NOMO-1 treated with dmso at 0.1 percent for 144 hours (cell line): ENCODE measurements around the gene TEC.

ENCODE experiments used
- DNase-seq: peaks from one replicate; lab custom pipeline; 2025; ENCODE audit not compliant: unreplicated experiment; lab: John Stamatoyannopoulos, UW

Gene TEC

DNA sequence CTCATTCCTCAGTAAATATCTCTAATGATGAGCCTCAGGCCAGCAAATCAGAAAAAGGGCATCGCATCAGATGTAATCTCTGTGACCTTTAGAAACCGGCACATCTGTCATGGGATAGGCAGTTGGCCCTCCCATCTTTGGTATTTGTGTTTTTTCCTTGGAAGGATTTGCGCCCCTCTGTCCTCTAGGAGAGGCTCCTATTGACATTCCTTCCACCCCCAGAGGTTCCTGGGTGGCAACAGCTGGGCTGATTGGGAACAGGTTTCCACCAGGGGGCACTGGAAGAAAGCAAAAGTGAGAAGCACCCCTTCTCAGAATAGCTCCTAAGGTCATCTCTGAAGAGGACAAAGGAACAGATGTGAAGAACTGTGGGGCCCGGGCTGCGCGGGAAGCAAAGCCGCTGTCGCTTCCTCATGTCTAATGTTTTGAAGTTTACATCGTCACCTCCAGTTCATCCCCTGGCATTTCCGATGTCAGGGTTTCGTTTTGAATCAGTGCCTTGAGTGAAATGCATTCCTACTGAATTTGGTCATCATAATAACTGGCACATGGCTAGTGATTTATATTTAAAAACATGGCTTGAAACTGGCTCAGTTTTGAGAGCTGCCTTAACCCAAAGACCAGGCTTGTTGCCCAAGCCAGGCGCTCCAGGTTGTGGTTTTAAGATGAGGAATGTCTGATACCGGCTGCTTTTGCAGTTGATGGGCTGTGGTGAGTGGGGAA is 141.8 kb downstream of the TEC start:
- DNase-seq: peak; percentile 17

DNA sequence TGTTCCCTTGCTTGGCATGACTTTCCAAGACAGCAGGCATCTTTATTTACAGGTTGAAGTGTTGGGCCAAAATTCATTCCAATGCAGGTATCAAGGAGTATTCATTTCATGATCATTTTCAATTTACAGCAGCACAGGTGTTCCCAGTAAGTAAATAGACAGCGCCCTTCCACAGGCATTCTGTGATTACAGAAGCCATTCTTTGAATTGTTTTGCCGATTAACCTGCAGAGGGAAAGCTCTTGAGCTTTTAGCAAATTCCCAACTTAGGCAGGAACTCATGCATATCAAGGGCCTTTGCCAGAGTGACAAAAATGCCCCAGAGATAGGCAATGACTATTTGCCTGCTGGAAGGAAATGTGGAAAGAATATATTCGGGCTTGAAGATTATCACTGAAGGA is 142.4 kb downstream of the TEC start:
- no peak for DNase-seq

DNA sequence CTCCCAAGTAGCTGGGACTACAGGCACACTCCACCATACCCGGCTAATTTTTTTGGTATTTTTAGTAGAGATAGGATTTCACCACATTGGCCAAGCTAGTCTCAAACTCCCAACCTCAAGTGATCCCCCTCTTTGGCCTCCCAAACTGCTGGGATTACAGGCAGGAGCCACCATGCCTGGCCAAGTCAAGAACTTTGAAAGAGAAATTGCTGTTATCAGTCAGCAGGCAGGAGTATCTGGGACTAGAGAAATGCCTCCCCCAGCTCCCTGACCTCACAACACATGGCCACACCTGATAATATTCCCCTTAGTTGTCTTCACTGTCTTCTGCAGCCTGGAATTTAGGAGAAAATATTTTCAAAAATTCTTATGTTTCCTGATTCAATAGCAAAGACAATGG is 143.0 kb downstream of the TEC start:
- DNase-seq: no peak

DNA sequence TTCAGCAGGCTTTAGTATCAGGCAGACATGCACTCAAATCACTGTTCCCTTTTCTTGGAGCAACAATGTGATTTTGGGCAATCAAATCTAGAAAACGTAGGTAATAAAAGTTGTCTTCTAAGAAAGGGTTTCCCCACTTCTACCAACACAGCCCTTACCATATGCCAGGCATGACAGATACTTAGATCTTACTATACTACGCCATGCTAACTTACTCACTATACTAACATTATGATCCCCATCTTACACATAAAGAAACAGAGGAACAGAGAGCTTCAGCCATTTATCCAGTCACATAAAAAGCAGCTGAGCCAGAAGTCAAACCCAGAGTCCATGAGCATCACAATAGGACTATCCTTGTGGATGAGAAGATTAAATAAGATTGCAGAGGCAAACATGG is 144.8 kb downstream of the TEC start:
- DNase-seq: no peak

DNA sequence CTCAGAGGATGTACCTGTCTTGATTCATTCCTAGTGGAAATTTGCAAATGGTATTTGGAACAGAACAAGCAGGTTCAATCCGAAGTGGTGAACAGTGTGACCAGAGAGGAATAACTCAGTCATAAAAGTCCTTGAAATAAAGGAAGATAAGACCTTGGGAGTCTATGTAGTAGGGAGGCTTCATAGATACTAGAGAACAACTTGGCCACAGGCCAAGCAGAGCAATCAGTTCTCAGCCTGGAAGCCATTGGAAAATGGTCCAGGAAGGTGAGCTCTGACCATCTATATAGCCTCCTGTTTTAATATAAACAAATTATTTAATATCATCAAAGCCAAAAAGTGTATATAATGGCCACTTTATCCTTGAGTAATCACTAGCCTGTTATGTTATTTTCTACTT is 146.9 kb downstream of the TEC start:
- DNase-seq: no peak

DNA sequence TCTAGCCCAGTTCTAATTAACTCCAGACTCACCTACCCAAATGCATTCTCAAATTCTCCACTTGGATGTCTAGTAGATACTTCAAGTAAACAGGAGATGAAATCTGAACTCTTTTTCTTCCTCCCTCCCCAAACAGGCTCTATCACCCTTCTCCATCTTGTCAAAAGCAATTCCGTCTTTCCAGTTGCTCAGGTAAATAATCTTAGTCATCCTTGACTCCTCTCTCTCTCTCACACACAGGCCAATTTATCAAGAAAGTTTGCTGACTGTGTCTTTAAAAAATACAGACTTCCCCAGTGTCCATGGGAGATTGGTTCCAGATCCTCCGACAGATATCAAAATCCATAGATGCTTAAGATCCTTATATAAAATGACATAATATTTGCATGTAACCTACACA is 148.5 kb downstream of the TEC start:
- DNase-seq: no peak

DNA sequence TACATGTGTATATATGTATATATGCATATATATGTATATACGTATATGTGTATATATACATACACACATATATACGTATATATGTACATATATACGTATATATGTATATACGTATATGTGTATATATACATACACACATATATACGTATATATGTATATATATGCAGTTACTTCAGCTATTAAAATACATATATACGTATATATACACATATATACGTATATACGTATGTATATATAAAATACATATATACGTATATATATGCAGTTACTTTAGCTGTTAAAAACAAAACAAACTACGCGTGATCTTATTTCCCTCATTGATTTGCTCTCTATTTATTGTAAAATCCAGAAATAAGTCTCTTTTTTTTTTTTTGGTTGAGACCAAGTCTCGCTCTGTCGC is 149.5 kb downstream of the TEC start:
- DNase-seq: no peak

DNA sequence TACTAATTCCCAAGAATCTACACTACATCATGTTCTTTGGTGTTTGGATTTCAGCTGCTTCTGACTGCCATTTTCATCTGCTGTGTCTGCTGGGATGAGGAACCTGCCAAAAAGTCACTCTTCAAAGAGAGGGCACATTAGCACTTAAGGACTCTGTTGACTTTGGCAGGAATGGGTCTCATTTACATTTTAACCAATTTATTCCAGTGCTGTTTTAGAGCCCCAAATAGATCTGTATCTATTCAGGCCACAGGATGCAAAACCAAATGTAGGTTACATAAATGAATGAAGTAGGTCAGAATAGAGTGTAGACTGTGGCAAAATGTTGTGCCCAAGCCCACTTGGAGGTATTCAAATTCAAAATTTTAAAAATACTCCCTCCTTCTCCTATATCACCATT is 150.0 kb downstream of the TEC start:
- no peak for DNase-seq

DNA sequence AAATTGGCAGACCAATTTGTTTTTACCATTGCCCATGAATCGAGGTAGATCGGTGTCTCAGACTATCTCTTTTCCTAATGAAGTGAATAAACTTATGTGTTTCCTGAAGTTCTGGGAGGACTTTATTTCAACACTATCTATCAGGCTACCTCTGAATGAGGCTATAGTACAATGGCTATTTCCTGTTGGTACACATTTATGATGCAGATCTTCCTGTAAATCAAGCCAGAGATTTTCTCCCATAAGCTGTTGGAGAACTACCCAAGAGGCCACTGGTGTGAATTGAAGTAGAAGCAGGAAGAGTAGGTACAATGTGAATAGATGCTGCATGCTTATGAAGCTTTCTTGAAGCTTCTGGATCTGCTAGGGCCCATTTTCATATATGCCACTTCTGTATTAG is 151.6 kb downstream of the TEC start:
- no peak for DNase-seq

DNA sequence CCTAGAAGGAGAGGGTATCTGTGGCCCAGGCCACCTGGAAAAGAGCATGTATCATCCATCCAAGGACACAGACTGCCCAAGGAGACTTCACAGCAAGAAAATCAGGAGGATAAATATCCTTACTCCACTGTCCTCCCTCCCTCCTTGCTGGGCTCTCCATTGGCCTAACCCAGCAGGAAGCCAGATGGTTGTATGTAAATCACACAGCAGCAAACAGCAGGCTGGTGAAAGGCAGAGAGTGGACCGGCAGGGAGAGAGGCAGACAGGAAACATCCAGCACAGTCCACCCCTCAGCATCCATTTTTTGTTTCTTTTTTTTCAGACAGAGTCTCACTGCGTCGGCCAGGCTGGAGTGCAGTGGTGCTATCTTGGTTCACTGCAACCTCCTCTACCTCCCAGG is 153.1 kb downstream of the TEC start:
- DNase-seq: no peak

DNA sequence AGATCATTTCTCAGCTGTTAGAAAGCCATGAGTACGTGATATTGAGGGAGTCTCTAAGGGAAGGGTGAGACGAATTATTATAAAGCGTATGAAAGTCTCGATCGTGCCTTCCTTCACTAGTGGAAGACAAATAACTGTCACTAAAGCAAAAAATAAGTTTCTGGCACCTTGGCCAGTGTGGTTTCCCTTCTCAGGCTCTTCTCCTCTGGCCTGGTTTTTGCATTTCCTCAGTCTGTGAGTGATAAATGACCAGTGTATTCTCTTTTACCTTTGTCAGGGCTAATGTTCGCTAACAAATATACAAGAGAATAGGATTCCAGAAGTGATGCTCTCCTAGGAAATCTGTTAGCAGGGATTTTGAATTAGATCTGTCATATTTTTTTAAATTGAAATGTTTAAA is 155.2 kb downstream of the TEC start:
- no peak for DNase-seq

DNA sequence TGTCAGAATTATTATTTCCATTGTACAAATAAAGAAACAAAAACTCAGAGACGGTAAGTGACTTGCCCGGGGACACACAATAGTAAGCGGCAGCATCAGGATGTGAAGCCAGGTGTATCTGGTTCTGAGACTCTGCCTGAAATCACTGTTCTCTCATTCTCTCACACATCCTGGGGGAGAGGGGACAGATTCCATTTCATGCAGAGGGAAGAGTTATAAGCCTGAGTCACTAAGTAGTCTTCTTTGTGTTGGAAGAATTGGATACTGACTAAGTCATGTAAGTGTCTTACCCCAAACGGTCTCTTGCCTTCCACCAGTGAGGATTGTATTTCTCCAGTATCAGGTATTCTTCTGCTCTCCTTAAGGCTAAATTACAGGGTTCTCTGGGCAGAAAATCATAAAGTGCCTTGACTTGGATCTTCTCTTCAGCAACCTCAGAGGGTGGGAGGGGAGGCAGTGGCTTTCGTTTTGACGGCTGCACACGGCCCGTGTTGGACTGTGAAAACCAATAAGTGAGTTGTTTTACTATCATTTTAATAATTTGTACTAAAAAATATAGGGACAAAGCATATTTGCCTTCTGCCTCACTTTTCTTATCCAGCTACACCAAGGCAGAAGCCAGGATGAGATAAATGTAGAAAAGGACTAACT is 157.5 kb downstream of the TEC start:
- no peak for DNase-seq

DNA sequence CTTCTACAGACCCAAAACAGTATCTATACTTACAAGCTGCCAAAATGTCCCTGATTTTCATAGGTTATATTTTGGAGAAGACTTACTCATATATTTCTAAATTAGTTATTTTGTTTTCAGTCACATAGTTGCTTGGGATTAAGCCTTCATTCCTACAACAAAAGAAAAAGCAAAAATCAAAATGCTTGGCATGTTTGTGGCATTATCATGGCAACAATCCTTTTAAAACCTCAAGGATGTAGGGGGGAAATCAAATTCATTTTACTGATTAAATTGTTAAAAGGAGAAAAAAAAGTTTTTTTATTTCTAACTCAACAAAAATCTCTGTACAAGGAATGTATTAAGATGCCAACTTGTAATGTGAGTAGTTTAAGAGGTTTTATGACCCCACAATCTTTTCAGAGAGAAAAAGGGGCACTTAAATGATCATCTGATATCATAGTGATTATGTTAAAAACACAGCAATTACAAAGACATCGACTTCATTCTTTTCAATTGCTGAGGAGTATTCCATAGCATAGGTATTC is 159.1 kb downstream of the TEC start:
- no peak for DNase-seq

DNA sequence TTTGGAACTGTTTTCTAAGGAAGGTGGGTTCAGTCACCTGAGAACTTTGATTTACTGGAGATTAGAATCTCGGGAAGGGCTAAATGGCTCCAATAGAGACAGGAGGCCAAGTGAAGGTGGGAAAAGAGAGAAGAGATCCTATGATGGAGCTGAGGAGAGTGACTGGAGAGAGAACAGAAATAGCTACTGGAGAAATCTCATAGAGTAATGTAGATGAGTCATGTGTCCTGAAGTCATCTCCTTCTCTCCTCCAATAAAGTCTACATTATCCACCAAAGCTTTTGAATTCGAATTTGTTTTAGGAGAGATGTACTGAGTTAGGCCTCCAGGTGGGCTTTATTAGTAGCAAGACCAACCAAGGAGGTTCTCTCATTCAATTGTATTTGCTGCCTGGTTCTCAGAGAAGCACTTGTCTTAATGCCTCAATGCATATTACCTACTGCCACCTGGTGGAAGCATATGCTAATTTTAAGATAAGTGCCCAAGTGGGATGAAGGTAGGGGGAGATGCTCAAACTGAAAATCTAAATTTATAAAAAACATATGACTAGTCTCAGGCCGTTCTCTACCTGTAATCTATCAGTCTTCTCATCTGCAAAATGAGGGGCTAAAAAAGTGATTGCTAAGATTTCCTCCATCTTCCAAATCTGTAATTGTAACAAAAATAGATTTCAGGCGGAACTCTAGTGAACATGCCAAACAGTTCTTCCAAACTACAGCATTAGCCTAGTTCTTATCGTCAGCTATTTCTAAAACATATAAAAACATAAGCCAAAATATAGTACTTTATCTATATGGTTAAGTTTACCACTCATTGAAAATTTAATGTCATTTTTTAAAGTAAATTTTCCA is 160.0 kb downstream of the TEC start:
- DNase-seq: no peak

DNA sequence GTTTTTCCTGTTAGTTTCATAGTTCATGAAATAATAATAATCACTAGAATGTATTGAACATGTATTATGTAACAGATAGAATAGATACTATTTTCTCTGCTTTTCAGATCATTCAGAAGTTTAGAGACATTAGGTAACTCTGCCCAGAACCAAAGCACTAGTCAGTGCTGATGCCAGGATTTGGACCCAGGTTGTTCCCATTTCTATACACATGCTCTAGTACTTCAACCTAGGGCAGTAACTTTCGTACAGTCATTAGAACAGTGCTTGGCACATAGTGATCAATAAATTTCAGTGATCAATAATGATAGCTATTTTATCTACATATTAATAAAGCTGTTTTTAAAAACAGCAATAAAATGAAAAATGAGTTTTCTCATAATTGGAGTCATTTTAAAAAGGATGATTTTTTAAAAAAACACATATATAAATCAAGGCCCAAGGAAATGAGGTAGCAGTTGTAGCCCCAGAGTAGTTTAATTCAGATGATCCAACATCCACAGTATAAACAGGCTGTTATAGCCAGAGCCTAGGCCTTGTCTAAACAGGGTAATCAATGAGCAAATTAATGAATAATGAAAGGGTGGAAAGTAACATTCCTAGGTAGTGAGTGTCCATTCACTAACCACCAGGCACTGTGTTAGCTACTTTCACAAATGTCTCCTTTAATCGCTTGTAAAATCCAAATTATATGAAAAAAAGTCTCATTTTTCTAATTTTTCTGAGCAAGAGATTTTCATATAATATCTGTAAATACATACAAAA is 161.1 kb downstream of the TEC start:
- DNase-seq: no peak

DNA sequence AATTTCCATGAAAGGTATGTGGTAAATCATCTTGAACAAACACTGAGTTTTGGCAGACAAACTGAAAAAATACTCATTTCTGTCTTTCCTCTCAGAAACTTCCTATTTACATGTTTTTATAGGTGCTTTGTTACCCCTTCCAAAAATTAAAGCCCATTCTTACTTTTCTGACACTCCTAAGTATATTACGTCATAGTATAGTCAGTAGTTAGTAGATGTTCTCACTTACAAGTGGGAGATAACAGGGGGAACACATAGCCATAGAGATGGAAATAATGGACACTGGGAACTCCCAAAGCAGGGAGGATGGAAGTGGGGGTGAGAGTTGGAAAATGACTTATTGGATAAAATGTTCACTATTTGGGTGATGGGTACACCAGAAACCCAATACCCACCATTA is 164.4 kb downstream of the TEC start:
- no peak for DNase-seq

DNA sequence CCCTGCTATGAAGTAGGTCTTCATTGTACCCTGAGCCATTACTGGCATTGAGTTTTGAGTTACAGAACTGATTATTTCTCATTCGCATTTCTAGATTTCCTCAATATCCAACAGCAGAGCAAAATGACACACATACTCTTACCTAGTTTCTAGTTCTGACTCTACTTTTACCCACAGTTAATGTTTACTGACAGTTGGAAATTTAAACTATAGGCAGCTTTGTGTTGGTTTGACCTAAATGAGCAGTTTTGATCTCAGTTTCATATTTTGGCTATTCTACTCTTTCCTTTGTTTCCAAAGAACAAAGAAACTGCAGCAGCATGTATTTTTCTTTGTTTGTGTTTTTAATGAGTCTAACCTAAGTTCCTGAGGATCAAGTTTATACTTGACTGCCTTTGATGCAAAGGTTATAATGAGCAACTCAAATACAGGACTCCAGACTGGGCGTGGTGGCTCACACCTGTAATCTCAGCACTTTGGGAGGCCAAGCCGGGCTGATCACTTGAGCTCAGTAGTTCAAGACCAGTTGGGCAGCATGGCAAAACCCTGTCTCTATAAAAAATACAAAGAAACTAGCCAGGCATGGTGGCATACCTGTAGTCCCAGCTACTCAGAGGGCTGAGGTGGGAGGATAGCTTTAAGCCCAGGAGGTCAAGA is 166.0 kb downstream of the TEC start:
- no peak for DNase-seq

DNA sequence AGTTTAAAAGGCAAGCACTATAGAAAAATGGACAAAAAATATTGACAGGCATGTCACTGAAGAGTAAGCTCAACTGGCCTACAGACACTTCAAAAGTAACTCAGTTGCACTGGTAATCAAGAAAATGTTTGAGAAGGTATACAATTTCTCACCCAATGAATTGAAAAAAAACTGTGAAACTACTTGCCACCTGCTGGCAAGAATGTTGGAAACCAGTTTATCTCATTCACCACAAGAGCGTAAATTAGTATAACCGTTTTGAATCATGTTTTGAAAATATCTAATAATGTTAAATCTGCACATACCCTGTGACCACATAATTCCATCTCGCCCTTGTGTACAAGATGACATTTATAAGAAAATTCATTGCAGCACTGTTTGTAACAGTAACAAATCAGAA is 167.3 kb downstream of the TEC start:
- DNase-seq: no peak

DNA sequence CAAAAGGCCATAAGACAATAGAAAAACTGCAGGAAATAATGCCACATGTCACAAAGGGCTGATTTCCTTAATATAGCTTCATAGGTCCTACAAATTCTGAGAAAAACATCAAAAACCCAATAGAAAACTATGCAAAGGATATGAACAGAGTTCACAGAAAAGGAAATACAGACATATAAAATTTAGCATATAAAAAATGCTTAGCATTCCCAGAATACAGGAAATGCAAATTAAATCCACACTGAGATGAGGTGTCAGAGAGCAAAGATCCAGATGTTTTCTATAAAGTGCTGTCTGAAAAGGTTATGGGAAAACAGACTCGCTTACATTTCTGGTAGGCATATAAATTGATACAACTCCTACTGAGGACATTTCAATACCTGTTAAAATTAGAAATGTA is 169.4 kb downstream of the TEC start:
- DNase-seq: no peak

DNA sequence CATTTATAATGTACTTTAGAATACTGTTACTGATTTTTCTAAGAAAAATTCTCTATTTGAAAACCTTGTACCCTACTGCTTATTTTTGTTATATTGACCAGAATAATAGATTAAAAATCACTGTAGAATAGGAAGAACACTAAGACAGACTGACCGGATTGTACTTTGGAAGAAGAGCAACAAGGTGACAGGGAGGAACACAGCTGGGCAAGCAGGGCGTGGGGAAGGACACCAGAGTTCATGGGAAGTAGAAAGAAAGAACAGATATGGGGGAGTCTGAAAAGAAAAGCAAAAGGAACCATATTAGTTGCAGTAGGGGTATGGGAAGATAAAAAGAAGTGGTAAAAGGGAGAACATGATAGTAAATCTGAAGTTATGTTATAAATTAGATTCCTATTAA is 174.2 kb downstream of the TEC start:
- DNase-seq: no peak

DNA sequence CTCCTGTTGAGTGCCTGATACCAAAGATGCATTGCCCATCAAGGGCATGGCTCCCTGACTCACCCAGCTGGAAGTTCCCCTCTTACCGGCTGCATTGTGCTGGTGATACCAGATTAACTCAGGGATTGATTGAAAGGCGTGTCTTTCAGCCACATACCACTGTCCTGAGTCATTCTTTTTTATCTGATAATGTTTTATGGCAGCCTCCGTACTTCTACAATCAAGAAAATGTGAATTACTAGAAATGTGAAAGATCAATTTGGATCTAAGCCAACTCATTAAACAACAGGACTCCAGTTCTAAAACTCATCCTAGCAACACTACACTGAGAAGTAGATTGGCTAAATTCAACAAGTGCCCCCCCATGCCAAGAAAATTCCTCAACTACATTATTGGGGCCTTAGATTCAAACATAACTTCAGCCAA is 175.6 kb downstream of the TEC start:
- no peak for DNase-seq
